NCI-H1436 treated with DMSO at 0.1 percent for 48 hours (cell line): ENCODE measurements around the gene TYW1.
"Not testable (repeated sequence)": the region's sequence is repeated elsewhere in the genome, so short reads cannot be mapped to it uniquely, and the experiment has no call there.

ENCODE experiments used
- DNase-seq: peaks from one replicate; lab custom pipeline; 2025; lab: John Stamatoyannopoulos, UW

The TYW1 gene

DNA sequence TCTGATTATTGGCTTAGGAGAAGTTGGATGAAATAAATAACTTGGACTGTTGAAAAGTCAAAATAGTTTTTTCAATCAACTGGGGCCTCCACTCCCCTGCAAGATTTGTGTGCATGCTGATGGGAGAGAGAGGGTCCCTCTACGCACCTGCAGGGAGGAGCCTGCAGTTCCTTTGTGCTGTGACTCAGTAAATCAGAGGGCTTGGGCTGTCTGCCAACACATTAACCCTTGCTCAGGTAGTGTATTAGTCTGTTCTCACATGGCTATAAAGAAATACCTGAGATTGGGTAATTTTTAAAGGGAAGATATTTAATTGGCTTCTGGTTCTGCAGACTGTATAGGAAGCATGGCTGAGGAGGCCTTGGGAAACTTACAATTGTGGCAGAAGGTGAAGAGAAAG lies 261.1 kb downstream of the TYW1 start:
- DNase-seq: not testable (repeated sequence)

DNA sequence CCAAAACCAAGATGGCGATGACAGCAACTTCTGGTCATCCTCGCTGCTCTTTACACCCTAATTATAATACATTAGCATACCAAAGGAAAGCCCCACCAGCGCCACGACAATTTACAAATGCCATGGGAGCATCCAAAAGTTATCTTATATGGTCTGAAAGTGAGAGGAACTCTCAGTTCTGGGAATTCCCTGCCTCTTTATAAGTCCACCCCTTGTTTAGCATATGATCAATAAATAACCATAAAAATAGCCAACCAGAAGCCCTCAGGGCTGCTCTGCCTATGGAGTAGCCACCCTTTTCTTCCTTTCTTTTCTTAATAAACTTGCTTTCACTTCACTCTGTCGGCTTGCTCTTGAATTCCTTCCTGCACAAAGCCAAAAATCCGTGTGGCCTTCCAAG lies 262.7 kb downstream of the TYW1 start:
- not testable (repeated sequence) for DNase-seq

DNA sequence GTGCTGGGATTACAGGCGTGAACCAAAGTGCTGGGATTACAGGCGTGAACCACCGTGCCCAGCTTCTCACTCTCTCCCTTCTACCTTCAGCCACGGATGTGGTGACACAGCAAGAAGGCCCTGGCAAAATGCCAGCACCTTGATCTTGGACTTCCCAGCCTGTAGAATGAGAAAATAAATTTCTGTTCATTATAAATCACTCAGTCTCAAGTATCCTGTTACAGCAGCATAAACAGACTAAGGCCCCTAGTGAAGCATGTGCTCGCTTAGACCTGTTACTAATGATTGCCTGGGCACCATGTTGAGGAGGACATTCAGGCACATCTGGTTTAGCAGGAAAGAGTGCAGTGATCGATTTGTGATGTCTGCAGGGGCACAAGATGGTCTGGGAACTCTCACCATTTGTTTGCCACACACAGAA lies 263.5 kb downstream of the TYW1 start:
- DNase-seq: not testable (repeated sequence)

DNA sequence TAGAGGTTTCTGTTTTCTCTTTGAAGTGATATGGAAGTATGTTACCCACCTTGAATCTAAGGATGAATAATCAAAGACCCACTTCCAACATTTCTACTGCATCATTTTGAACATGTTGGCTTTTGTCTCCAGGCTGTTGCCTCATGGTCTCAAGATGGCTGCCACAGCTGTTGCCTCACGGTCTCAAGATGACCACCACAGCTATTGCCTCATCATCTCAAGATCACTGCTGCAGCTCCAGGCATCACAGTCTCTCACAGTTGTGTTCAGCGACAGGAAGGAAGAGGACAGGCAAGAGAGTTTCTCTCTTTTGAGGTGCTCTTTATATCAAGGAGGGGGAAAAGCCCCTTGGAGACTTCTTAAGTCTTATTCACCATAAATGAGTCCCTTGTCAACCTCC lies 267.4 kb downstream of the TYW1 start:
- DNase-seq: not testable (repeated sequence)

DNA sequence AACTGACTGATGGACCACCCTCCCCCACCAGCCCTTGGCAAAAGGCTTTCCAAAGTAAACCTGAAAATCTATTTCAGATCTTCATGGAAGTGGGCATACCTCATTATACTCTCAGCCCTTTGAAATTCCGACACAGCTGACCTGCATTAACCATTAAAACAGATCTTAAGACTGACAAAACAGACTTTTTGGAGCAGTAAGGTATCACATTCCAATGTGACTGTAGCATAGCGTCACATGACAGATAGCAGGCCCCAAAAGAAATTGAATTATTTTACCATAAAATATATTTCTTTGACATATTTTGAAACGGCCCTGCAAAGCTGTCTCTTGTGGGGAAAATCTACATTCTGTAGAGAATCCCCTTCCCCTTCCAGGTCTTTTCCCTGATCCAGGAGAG lies 269.4 kb downstream of the TYW1 start:
- DNase-seq: not testable (repeated sequence)

DNA sequence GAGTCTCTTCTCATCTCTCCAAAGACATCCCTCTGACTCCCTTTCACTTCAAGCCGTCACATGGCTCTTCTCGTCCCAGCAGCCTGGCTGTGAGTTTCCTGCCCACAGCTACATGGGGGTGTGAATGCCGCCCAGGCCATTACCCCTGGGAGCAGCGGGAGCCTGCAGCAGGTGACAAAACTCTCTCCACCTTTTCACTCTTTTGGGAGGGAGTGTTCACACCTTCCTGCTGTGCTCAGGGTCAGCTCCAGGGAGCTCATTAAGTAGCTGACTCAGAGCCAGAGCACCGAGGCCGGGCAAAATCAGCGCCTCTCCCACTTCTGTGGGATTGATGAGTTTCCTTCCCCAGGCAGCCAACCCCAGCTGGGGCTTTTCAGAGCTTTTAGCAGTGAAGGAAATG lies 271.3 kb downstream of the TYW1 start:
- no peak for DNase-seq

GRCh38 chr7:67269916-67270315 lies 273.3 kb downstream of the TYW1 start:
- DNase-seq: not testable (repeated sequence)
